A549 (cell line): Measurements from ENCODE around the gene OR14J1. TPM values are rescaled to one million over a fixed set of nuclear protein-coding genes. Genes with fewer than 3 reads are reported as not detected.

Source experiments
- ATAC-seq, 2 experiments: fragments of 200-7000 bp in 1 of 2; fragments of >200 bp in 1 of 2; cut with Nextera tagmentation in 1 of 2; cut with Tn5 transposase in 1 of 2; 3 replicates each; pipeline versions ENCODE4 v1.8.0 to v1.9.1; 2018 to 2020; ENCODE audit warnings: mild to moderate bottlenecking in 1 of 2, moderate library complexity in 1 of 2
- CTCF ChIA-PET: fragments of 300-600 bp; sonication (Branson Sonifier 250); formaldehyde crosslinking; extraction: SDS; loops from one replicate; lab custom pipeline; 2021; ENCODE audit warnings: antibody characterized with exemption, inconsistent platforms; lab: Yijun Ruan, JAX
- POLR2A ChIA-PET: fragments of 350-600 bp; formaldehyde crosslinking; extraction: SDS; loops from one replicate; lab custom pipeline; 2021; ENCODE audit warnings: antibody characterized with exemption, inconsistent platforms; lab: Yijun Ruan, JAX
- DNase-seq, 2 experiments: peaks; one replicate each; pipeline versions ENCODE4 v3.0.0 to v3.0.0-alpha.2; 2011 to 2016; ENCODE audit warnings: low read depth in 1 of 2, low spot score in 1 of 2
- FAIRE-seq: peaks from 2 replicates; lab custom pipeline; 2011; peaks lifted over from hg19 to GRCh38; lab: Jason Lieb, UNC
- H3K27ac ChIP-seq, 2 experiments: fragments of >200 bp; sonication (Bioruptor Twin); formaldehyde crosslinking; 3 replicates each; pipeline ENCODE4 v1.5.1; 2016 to 2017
- H3K4me1 ChIP-seq: fragments of >200 bp; sonication (Bioruptor Twin); formaldehyde crosslinking; 3 replicates; pipeline ENCODE4 v1.6.1; 2016
- H3K4me2 ChIP-seq: fragments of >200 bp; sonication (Bioruptor Twin); formaldehyde crosslinking; 3 replicates; pipeline ENCODE4 v1.6.1; 2016
- H3K4me3 ChIP-seq: fragments of >200 bp; sonication (Bioruptor Twin); formaldehyde crosslinking; 3 replicates; pipeline ENCODE4 v1.5.1; 2016
- H3K9me3 ChIP-seq: fragments of >200 bp; sonication (Bioruptor Twin); formaldehyde crosslinking; 3 replicates; pipeline ENCODE4 v1.6.1; 2016
- CBX8 ChIP-seq: fragments of 200-600 bp; sonication (generic); IDR thresholded peaks from 2 replicates; pipeline ENCODE4 v1.6.1; 2016
- CEBPB ChIP-seq, 2 experiments: fragments of >200 bp in 1 of 2; sonication (Bioruptor Twin) in 1 of 2; formaldehyde crosslinking in 1 of 2; IDR thresholded peaks; 2 replicates each; pipeline ENCODE4 v1.6.1; 2012 to 2016
- CHD4 ChIP-seq: fragments of 200-600 bp; sonication (generic); IDR thresholded peaks from 2 replicates; pipeline ENCODE4 v1.6.1; 2016; ENCODE audit warnings: antibody characterized with exemption, mild to moderate bottlenecking, borderline replicate concordance
- CTCF ChIP-seq: fragments of >200 bp; sonication (Bioruptor Twin); formaldehyde crosslinking; IDR thresholded peaks from 3 replicates; pipeline ENCODE4 v1.5.1; 2016
- E2F6 ChIP-seq: IDR thresholded peaks from 2 replicates; pipeline ENCODE4 v1.6.1; 2012; ENCODE audit warnings: low read depth, borderline replicate concordance
- ELK1 ChIP-seq: fragments of 150-350 bp; IDR thresholded peaks from 2 replicates; pipeline ENCODE4 v1.6.1; 2014; ENCODE audit warnings: low read depth, mild to moderate bottlenecking, low read length
- ESRRA ChIP-seq: fragments of 150-350 bp; IDR thresholded peaks from 2 replicates; pipeline ENCODE4 v1.6.1; 2014; ENCODE audit warnings: mild to moderate bottlenecking, low read length, borderline replicate concordance
- FOSB ChIP-seq: fragments of 250-450 bp; sonication (Bioruptor Pico); IDR thresholded peaks from 2 replicates; pipeline ENCODE4 v1.5.0; 2020; ENCODE audit warnings: mild to moderate bottlenecking, moderate library complexity
- FOXS1 ChIP-seq: fragments of 250-450 bp; sonication (Bioruptor Pico); IDR thresholded peaks from 2 replicates; pipeline ENCODE4 v1.5.0; 2020; ENCODE audit warnings: mild to moderate bottlenecking, moderate library complexity
- GATA3 ChIP-seq: IDR thresholded peaks from 2 replicates; pipeline ENCODE4 v1.6.1; 2012; ENCODE audit warnings: borderline replicate concordance
- HDAC2 ChIP-seq: fragments of 200-600 bp; sonication (generic); IDR thresholded peaks from 2 replicates; pipeline ENCODE4 v1.6.1; 2016
- HES2 ChIP-seq: fragments of >200 bp; sonication (Bioruptor Twin); formaldehyde crosslinking; IDR thresholded peaks from 2 replicates; pipeline ENCODE4 v1.6.1; 2016
- HMGXB4 ChIP-seq: fragments of 250-450 bp; sonication (Bioruptor Pico); IDR thresholded peaks from 2 replicates; pipeline ENCODE4 v1.5.0; 2021; ENCODE audit warnings: mild to moderate bottlenecking, moderate library complexity, borderline replicate concordance
- HOXB5 ChIP-seq: fragments of 250-450 bp; sonication (Bioruptor Pico); IDR thresholded peaks from 2 replicates; pipeline ENCODE4 v1.5.0; 2020; ENCODE audit warnings: mild to moderate bottlenecking, moderate library complexity
- JUNB ChIP-seq: fragments of >200 bp; sonication (Bioruptor Twin); formaldehyde crosslinking; IDR thresholded peaks from 2 replicates; pipeline ENCODE4 v1.6.1; 2016
- MAFK ChIP-seq: fragments of 450-650 bp; IDR thresholded peaks from 2 replicates; pipeline ENCODE4 v1.6.1; 2014; ENCODE audit not compliant: partially characterized antibody
- MAX ChIP-seq: IDR thresholded peaks from 2 replicates; pipeline ENCODE4 v1.6.1; 2012
- NFE2L2 ChIP-seq: fragments of 150-350 bp; conservative IDR thresholded peaks from 2 replicates; pipeline ENCODE4 v1.6.1; 2014; ENCODE audit warnings: low read length
- NPAS2 ChIP-seq: fragments of 250-450 bp; sonication (Bioruptor Pico); IDR thresholded peaks from 2 replicates; pipeline ENCODE4 v1.8.0; 2022; ENCODE audit warnings: mild to moderate bottlenecking, moderate library complexity, borderline replicate concordance
- NR3C1 ChIP-seq: fragments of >200 bp; sonication (Bioruptor Twin); formaldehyde crosslinking; IDR thresholded peaks from 3 replicates; pipeline ENCODE4 v1.6.1; 2017
- POLR2A ChIP-seq: IDR thresholded peaks from 2 replicates; pipeline ENCODE4 v1.6.1; 2012; ENCODE audit warnings: mild to moderate bottlenecking, low read length
- POLR2AphosphoS2 ChIP-seq: conservative IDR thresholded peaks from 2 replicates; pipeline ENCODE4 v1.6.1; 2012; ENCODE audit warnings: low read length, improper control_type of control experiment, inconsistent platforms
- RFX5 ChIP-seq: fragments of 450-650 bp; IDR thresholded peaks from 2 replicates; pipeline ENCODE4 v1.7.1; 2014; ENCODE audit warnings: antibody characterized with exemption, mild to moderate bottlenecking, moderate library complexity
- ZC3H11A ChIP-seq: fragments of 450-650 bp; IDR thresholded peaks from 2 replicates; pipeline ENCODE4 v1.6.1; 2014; ENCODE audit warnings: antibody characterized with exemption, mild to moderate bottlenecking
- ZFP36 ChIP-seq: fragments of 450-650 bp; IDR thresholded peaks from 2 replicates; pipeline ENCODE4 v1.6.1; 2014; ENCODE audit warnings: borderline replicate concordance; ENCODE audit not compliant: partially characterized antibody
- ZNF302 ChIP-seq: fragments of 250-450 bp; sonication (Bioruptor Pico); IDR thresholded peaks from 2 replicates; pipeline ENCODE4 v1.9.0; 2021; ENCODE audit warnings: inconsistent platforms, mild to moderate bottlenecking, moderate library complexity
- WGBS: methylation state at CpG from one replicate; pipeline ENCODE4 v1.1.6; 2017; ENCODE audit errors: missing lambda C conversion rate; 5-methylcytosine and 5-hydroxymethylcytosine counted together
- polyA plus RNA-seq, 4 experiments: library from polyadenylated mRNA; depleted of rRNA in 3 of 4; stranded (reverse); fragments of >200 nt; fragmentation: RNase III in 1 of 4; extraction: RNeasy Plus Mini Kit Qiagen cat#74134 plus additional on column Dnase treatment in 1 of 4; gene quantifications; 2 replicates in 3 of 4; 3 replicates in 1 of 4; pipeline ENCODE4 v1.2.3, GENCODE V29; 2011 to 2017

Gene OR14J1
- polyA plus RNA-seq, 2 of the 4 experiments (the other 2 are of a cell fraction), result not detected

- CTCF ChIA-PET, result no interaction called here
- ATAC-seq (no peak), DNase-seq (no peak), FAIRE-seq (no peak)
- no peaks in the 10 kb centered on the region for H3K9me3 ChIP-seq
- H3K4me3 ChIP-seq, result no peak overlapping the region
- H3K27ac ChIP-seq, result no peak overlapping the region
- no peak overlapping the region for H3K4me2 ChIP-seq
- H3K4me1 ChIP-seq, result no peaks in the 10 kb centered on the region
- POLR2A ChIA-PET, result no interaction called here
- 8% methylated on average over 2 of the region's 2 CpGs for WGBS
- TF ChIP-seq NPAS2 (CRISPR knock-in tag) (no peak), CEBPB (IDR thresholded peaks at IDR 0.05) (no peak)
Measured at GRCh38 chr6:29255530-29255929, 46.0 kb upstream of the OR14J1 start.

- WGBS, result 4% methylated on average over 2 of the region's 2 CpGs
- TF ChIP-seq HOXB5 (no peak), NR3C1 (no peak), ZFP36 (no peak), HES2 (no peak), FOXS1 (no peak), FOSB (CRISPR knock-in tag) (no peak), CHD4 (no peak), ZNF302 (no peak), HMGXB4 (no peak), POLR2AphosphoS2 (no peak), CBX8 (no peak), MAX (no peak), NFE2L2 (no peak)
- no peak for ATAC-seq
- Histone ChIP-seq H3K4me3 (no peak overlapping the region), H3K9me3 (no peaks in the 10 kb centered on the region), H3K4me2 (no peak overlapping the region), H3K4me1 (no peaks in the 10 kb centered on the region), H3K27ac (no peak overlapping the region)
- ChIA-PET CTCF (no interaction called here), POLR2A (no interaction called here)
- no peak for FAIRE-seq
- no peak for DNase-seq
Measured at GRCh38 chr6:29259721-29260120, 41.8 kb upstream of the OR14J1 start.

GRCh38 chr6:29263001-29263400 is 38.5 kb upstream of the OR14J1 start:
- no peaks in the 10 kb centered on the region for H3K9me3 ChIP-seq
- FAIRE-seq (no peak), DNase-seq (no peak), ATAC-seq (no peak)
- H3K27ac ChIP-seq, result no peak overlapping the region
- CTCF ChIA-PET, result no interaction called here
- no peak overlapping the region for H3K4me3 ChIP-seq
- WGBS, result 4% methylated on average over 3 of the region's 3 CpGs
- TF ChIP-seq ESRRA (no peak), CBX8 (no peak), POLR2A (no peak), NR3C1 (no peak), CTCF (no peak), E2F6 (no peak), ELK1 (no peak), RFX5 (no peak), GATA3 (no peak), ZC3H11A (no peak), HDAC2 (no peak), JUNB (no peak), MAFK (no peak)
- POLR2A ChIA-PET, result no interaction called here
- H3K4me1 ChIP-seq, result no peaks in the 10 kb centered on the region
- no peak overlapping the region for H3K4me2 ChIP-seq
